ENCODE results near the gene SPC25. TPM values are rescaled to one million over a fixed set of nuclear protein-coding genes. Genes with fewer than 3 reads are reported as not detected.

SPC25 gene
- total and polyA plus RNA-seq, 2 experiments from 2014 or later = 8.1 to 11.2 TPM

DNA sequence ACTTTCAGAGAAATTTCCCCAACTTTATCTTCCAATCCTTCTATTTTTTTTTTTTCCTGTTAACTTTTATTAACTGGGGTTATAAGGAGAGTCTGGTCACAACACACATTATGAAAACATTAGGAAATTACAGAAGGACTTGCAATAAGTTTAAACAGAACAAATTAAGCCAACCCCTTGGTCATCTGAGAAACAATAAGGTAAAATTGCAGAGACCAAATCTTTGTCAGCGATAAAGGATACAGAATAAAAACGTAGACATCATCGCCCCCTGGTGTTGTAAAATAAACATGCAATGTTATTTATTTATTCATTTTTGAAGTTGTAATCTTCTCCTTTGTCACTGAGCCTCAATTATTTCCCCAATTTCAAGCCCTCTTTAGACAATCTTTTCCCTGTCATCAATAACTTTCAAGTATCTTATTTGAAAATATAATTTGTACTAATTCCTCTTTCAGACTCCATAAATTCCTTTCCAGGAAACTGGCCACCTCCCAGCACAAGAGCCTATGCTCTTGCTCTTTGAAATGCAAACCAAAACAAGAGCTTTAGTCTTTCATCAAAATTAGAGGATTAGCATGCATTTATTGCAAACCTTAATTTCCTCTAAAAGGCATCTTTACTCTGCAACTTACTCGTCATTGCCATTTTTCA, 30.4 kb upstream of the SPC25 start:
- peak; percentile 58 for DNase-seq (ENCODE audit: low spot score)

DNA sequence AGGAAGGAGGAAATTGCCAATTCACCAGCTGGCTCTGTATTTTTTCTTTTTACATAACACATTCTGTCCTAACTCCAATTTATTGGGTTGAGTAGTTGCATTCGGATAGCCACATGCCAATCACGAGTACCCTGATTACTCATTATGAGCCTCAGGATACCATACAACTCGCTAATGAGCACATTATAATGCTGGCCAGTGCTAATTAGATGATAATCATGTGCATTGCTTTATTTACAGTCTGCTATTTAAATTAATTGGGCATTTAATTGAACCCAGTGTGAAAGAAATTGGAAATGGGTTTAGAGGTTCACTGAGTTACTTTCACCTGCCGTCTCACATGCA, 26.1 kb upstream of the SPC25 start:
- H3K4me3 ChIP-seq = no peak overlapping the region
- H3K27ac ChIP-seq = no peak overlapping the region
- H3K9me3 ChIP-seq (ENCODE audit: low read depth) = no peaks in the 10 kb centered on the region
- H3K9me2 ChIP-seq (replicated peaks; ENCODE audit: insufficient read depth) = no peaks in the 10 kb centered on the region
- WGBS (ENCODE audit: low lambda C conversion rate, missing lambda C conversion rate) = 89% methylated on average over 4 of the region's 4 CpGs
- H3K4me2 ChIP-seq = no peak overlapping the region
- peaks cover 10% of the 10 kb centered on the region for H3K27me3 ChIP-seq
- H4K20me1 ChIP-seq (ENCODE audit: insufficient read depth, poor library complexity, severe bottlenecking) = no peaks in the 10 kb centered on the region
- no peaks in the 10 kb centered on the region for H3K36me3 ChIP-seq (replicated peaks; ENCODE audit: insufficient read depth, low read depth)
- DNase-seq (ENCODE audit: low spot score) = no peak
- H3K4me1 ChIP-seq (ENCODE audit: insufficient read depth) = no peaks in the 10 kb centered on the region
- TF ChIP-seq EZH2 (IDR thresholded peaks at IDR 0.05; ENCODE audit: borderline replicate concordance) = no peak
- no peak for TF ChIP-seq EZH2phosphoT487 (IDR thresholded peaks at IDR 0.05; ENCODE audit: low read depth, severe bottlenecking, unreplicated experiment)
- TF ChIP-seq, protein P1, sequence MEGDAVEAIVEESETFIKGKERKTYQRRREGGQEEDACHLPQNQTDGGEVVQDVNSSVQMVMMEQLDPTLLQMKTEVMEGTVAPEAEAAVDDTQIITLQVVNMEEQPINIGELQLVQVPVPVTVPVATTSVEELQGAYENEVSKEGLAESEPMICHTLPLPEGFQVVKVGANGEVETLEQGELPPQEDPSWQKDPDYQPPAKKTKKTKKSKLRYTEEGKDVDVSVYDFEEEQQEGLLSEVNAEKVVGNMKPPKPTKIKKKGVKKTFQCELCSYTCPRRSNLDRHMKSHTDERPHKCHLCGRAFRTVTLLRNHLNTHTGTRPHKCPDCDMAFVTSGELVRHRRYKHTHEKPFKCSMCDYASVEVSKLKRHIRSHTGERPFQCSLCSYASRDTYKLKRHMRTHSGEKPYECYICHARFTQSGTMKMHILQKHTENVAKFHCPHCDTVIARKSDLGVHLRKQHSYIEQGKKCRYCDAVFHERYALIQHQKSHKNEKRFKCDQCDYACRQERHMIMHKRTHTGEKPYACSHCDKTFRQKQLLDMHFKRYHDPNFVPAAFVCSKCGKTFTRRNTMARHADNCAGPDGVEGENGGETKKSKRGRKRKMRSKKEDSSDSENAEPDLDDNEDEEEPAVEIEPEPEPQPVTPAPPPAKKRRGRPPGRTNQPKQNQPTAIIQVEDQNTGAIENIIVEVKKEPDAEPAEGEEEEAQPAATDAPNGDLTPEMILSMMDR (IDR thresholded peaks at IDR 0.05; ENCODE audit: poor library complexity) = no peak
- H3K79me2 ChIP-seq = no peaks in the 10 kb centered on the region
- H2AFZ ChIP-seq = no peak overlapping the region

More for the DNA sequence above, 30.4 kb upstream of the SPC25 start:
- Histone ChIP-seq H3K4me1 (ENCODE audit: insufficient read depth) (no peaks in the 10 kb centered on the region), H3K79me2 (no peaks in the 10 kb centered on the region), H3K36me3 (replicated peaks; ENCODE audit: insufficient read depth, low read depth) (no peaks in the 10 kb centered on the region), H3K9me3 (ENCODE audit: low read depth) (no peaks in the 10 kb centered on the region), H3K9me2 (replicated peaks; ENCODE audit: insufficient read depth) (no peaks in the 10 kb centered on the region), H2AFZ (no peak overlapping the region), H3K4me3 (no peak overlapping the region), H3K27ac (no peak overlapping the region), H3K4me2 (no peak overlapping the region), H3K27me3 (no peaks in the 10 kb centered on the region), H4K20me1 (ENCODE audit: insufficient read depth, poor library complexity, severe bottlenecking) (no peaks in the 10 kb centered on the region)
- TF ChIP-seq, protein P1 (IDR thresholded peaks at IDR 0.05; ENCODE audit: poor library complexity) = peak; percentile 58
- TF ChIP-seq EZH2 (IDR thresholded peaks at IDR 0.05; ENCODE audit: borderline replicate concordance) = no peak
- no peak for TF ChIP-seq EZH2phosphoT487 (IDR thresholded peaks at IDR 0.05; ENCODE audit: low read depth, severe bottlenecking, unreplicated experiment)
- WGBS (ENCODE audit: low lambda C conversion rate, missing lambda C conversion rate) = 21% methylated on average over 4 of the region's 4 CpGs

DNA sequence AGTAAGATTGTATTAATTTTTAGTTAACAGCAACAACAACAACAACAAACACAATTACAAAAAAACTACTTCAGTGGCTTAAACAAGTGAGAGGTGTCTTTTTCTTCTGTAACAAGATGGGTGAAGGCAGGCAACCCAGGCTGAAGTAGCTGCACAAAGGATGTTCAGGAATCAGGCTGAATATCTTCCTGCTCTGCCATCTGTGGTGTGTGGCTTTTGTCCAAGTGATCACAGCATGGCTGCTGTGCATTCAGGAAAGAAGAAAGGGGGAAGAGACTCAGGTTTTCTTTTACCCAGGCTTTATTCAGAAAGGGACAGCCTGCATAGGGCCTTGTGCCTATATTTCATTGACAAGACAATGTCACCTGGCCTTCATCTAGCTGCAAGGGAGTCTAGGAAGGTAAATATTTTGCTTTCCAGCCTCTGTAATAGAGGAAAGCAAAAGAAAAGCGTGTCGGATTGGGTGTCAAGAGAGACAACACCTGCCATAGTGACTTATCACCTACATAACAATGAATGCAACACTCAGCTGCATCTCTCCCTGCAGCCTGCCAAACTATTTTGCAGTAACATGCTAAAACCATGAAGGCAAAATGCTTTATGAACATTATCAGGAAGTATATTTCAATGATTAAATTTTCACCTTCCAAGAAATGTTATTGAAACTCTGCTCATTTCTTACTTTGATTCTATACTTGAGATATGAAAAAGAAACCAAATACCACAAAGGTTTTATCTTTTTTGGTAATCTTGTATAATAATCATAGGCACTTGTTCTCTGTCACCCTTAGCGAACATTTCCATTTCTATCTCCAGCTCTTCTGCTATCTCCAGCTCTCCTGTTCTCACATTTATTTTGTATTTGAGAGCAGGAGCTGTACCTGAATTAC, 25.5 kb upstream of the SPC25 start:
- 90% methylated on average over 3 of the region's 3 CpGs for WGBS (ENCODE audit: low lambda C conversion rate, missing lambda C conversion rate)

More for the DNA sequence above, 25.5 kb upstream of the SPC25 start:
- H3K9me3 ChIP-seq (ENCODE audit: low read depth) = no peaks in the 10 kb centered on the region
- H3K36me3 ChIP-seq (replicated peaks; ENCODE audit: insufficient read depth, low read depth) = no peaks in the 10 kb centered on the region
- no peaks in the 10 kb centered on the region for H4K20me1 ChIP-seq (ENCODE audit: insufficient read depth, poor library complexity, severe bottlenecking)
- no peaks in the 10 kb centered on the region for H3K4me1 ChIP-seq (ENCODE audit: insufficient read depth)
- H2AFZ ChIP-seq = no peak overlapping the region
- TF ChIP-seq, protein P1 (IDR thresholded peaks at IDR 0.05; ENCODE audit: poor library complexity) = no peak
- TF ChIP-seq EZH2phosphoT487 (IDR thresholded peaks at IDR 0.05; ENCODE audit: low read depth, severe bottlenecking, unreplicated experiment) (no peak), EZH2 (IDR thresholded peaks at IDR 0.05; ENCODE audit: borderline replicate concordance) (no peak)
- no peaks in the 10 kb centered on the region for H3K9me2 ChIP-seq (replicated peaks; ENCODE audit: insufficient read depth)
- no peak for DNase-seq (ENCODE audit: low spot score)
- H3K4me2 ChIP-seq = no peak overlapping the region
- no peaks in the 10 kb centered on the region for H3K79me2 ChIP-seq
- H3K27me3 ChIP-seq = peaks cover 13% of the 10 kb centered on the region
- H3K4me3 ChIP-seq = no peak overlapping the region
- no peak overlapping the region for H3K27ac ChIP-seq
